HG03565 (cell line): Measurements from ENCODE around the gene USP6NL.

Experiments
- ATAC-seq: cut with Tn5 transposase; IDR thresholded peaks from one replicate; pipeline ENCODE4 v1.9.1; 2021; ENCODE audit warnings: mild to moderate bottlenecking, moderate library complexity; ENCODE audit not compliant: unreplicated experiment

Gene USP6NL

GRCh38 chr10:11483201-11484148 is 128.0 kb downstream of the USP6NL start:
- ATAC-seq, result no peak

- ATAC-seq, result no peak
Observed at GRCh38 chr10:11482306-11482705, 129.1 kb downstream of the USP6NL start.

- no peak for ATAC-seq
Observed at GRCh38 chr10:11480687-11481086, 130.8 kb downstream of the USP6NL start.

GRCh38 chr10:11479300-11479699 is 132.2 kb downstream of the USP6NL start:
- ATAC-seq, result no peak

- no peak for ATAC-seq
Observed at GRCh38 chr10:11478807-11479206, 132.6 kb downstream of the USP6NL start.

GRCh38 chr10:11475831-11476434 is 135.5 kb downstream of the USP6NL start:
- no peak for ATAC-seq

GRCh38 chr10:11473128-11473760 is 138.2 kb downstream of the USP6NL start:
- no peak for ATAC-seq

GRCh38 chr10:11472158-11472753 is 139.2 kb downstream of the USP6NL start:
- peak; percentile 65 for ATAC-seq

- ATAC-seq, result no peak
Observed at GRCh38 chr10:11469575-11470391, 141.7 kb downstream of the USP6NL start.

- ATAC-seq, result no peak
Observed at GRCh38 chr10:11468126-11468742, 143.2 kb downstream of the USP6NL start.

- ATAC-seq, result no peak
Observed at GRCh38 chr10:11465406-11465805, 146.0 kb downstream of the USP6NL start.

- no peak for ATAC-seq
Observed at GRCh38 chr10:11463111-11463510, 148.3 kb downstream of the USP6NL start.

- ATAC-seq, result no peak
Observed at GRCh38 chr10:11462071-11462470, 149.4 kb downstream of the USP6NL start.

GRCh38 chr10:11457336-11457735 is 154.1 kb downstream of the USP6NL start:
- no peak for ATAC-seq

- no peak for ATAC-seq
Observed at GRCh38 chr10:11454958-11455566, 156.4 kb downstream of the USP6NL start.

- ATAC-seq, result no peak
Observed at GRCh38 chr10:11454160-11454559, 157.3 kb downstream of the USP6NL start.

- ATAC-seq, result no peak
Observed at GRCh38 chr10:11451640-11452260, 159.7 kb downstream of the USP6NL start.

GRCh38 chr10:11450427-11450826 is 161.0 kb downstream of the USP6NL start:
- ATAC-seq, result no peak

GRCh38 chr10:11449761-11450160 is 161.7 kb downstream of the USP6NL start:
- ATAC-seq, result no peak
